A673 (cell line): ENCODE measurements around the gene RAB15. TPM values are rescaled to one million over a fixed set of nuclear protein-coding genes. Genes with fewer than 3 reads are reported as not detected.

Experiments used
- BruUV-seq: library from RNA; stranded (reverse); fragments of 400-500 nt; replicated peaks from 2 replicates; lab custom pipeline; 2021; lab: Mats Ljungman, UMichigan
- CTCF ChIA-PET: fragments of 300-600 bp; sonication (Branson Sonifier 250); formaldehyde crosslinking; loops from one replicate; lab custom pipeline; 2022; ENCODE audit warnings: antibody characterized with exemption; lab: Charles Lee
- POLR2A ChIA-PET: fragments of 300-600 bp; sonication (Branson Sonifier 250); formaldehyde crosslinking; loops from one replicate; lab custom pipeline; 2022; ENCODE audit warnings: antibody characterized with exemption; ENCODE audit not compliant: low non-redundant PET; lab: Charles Lee
- DNase-seq: peaks from one replicate; pipeline ENCODE4 v3.0.0-alpha.2; 2015; ENCODE audit warnings: low spot score
- H3K27ac ChIP-seq: fragments of 200-600 bp; sonication (generic); 2 replicates; pipeline ENCODE4 v1.5.1; 2016; ENCODE audit warnings: mixed run types, low read depth, mild to moderate bottlenecking, mixed read lengths, antibody characterized with exemption, low read length; ENCODE audit not compliant: poor library complexity, severe bottlenecking
- H3K27me3 ChIP-seq: fragments of 200-600 bp; sonication (generic); replicated peaks from 2 replicates; pipeline ENCODE4 v1.6.1; 2017; ENCODE audit warnings: mixed run types, low read depth, mild to moderate bottlenecking, mixed read lengths, antibody characterized with exemption, low read length; ENCODE audit not compliant: insufficient read depth, poor library complexity
- H3K36me3 ChIP-seq: fragments of 200-600 bp; sonication (generic); 2 replicates; pipeline ENCODE4 v1.6.1; 2016; ENCODE audit warnings: mixed run types, mild to moderate bottlenecking, mixed read lengths, antibody characterized with exemption, low read length; ENCODE audit not compliant: insufficient read depth, poor library complexity, severe bottlenecking
- H3K4me1 ChIP-seq: fragments of 200-600 bp; sonication (generic); 2 replicates; pipeline ENCODE4 v1.6.1; 2017; ENCODE audit warnings: mixed run types, mild to moderate bottlenecking, mixed read lengths, antibody characterized with exemption, low read length; ENCODE audit not compliant: insufficient read depth, poor library complexity, severe bottlenecking
- H3K4me3 ChIP-seq: fragments of 200-600 bp; sonication (generic); 2 replicates; pipeline ENCODE4 v1.5.1; 2016; ENCODE audit warnings: low read depth, mixed run types, mild to moderate bottlenecking, mixed read lengths, low read length; ENCODE audit not compliant: poor library complexity, severe bottlenecking
- H3K9me3 ChIP-seq: fragments of 200-600 bp; sonication (generic); 2 replicates; pipeline ENCODE4 v1.6.1; 2016; ENCODE audit warnings: mixed run types, low read depth, mild to moderate bottlenecking, mixed read lengths, antibody characterized with exemption, low read length; ENCODE audit not compliant: poor library complexity, severe bottlenecking
- CTCF ChIP-seq: fragments of 300-800, 200-600 bp; sonication (generic); conservative IDR thresholded peaks from 2 replicates; pipeline ENCODE4 v1.5.1; 2017; ENCODE audit warnings: low read depth, mild to moderate bottlenecking, antibody characterized with exemption, low read length, moderate library complexity, mixed read lengths
- EZH2 ChIP-seq: fragments of 200-600 bp; sonication (generic); IDR thresholded peaks from 2 replicates; pipeline ENCODE4 v1.6.1; 2017; ENCODE audit warnings: borderline replicate concordance, low read depth, mild to moderate bottlenecking, mixed read lengths, antibody characterized with exemption, low read length; ENCODE audit not compliant: poor library complexity, severe bottlenecking
- intact Hi-C: fragments of 100-400 bp; cut with micrococcal nuclease; formaldehyde crosslinking; loops from one replicate; pipeline ENCODE4 v1.10.0; 2022; ENCODE audit not compliant: unreplicated experiment
- total RNA-seq: library from RNA; stranded (reverse); gene quantifications from 2 replicates; pipeline ENCODE4 v1.2.3, GENCODE V29; 2021

RAB15 gene
- total RNA-seq, 1 experiment from 2014 or later: 23.6 TPM

- Histone ChIP-seq H3K9me3 (no peaks in the 10 kb centered on the region), H3K36me3 (no peaks in the 10 kb centered on the region), H3K27ac (no peak overlapping the region), H3K27me3 (no peaks in the 10 kb centered on the region), H3K4me3 (no peak overlapping the region), H3K4me1 (peaks cover 22% of the 10 kb centered on the region)
- BruUV-seq: no TSS peak
- CTCF ChIA-PET: no interaction called here
- POLR2A ChIA-PET: no interaction called here
- DNase-seq: no peak
- intact Hi-C loops: no loop called here
- no peak for TF ChIP-seq CTCF
- no peak for TF ChIP-seq EZH2
These were observed 22.4 kb upstream of the RAB15 start for GRCh38 chr14:64994540-64994939.

- CTCF ChIA-PET: no interaction called here
These were observed 21.3 kb upstream of the RAB15 start for GRCh38 chr14:64993266-64993930.

DNA sequence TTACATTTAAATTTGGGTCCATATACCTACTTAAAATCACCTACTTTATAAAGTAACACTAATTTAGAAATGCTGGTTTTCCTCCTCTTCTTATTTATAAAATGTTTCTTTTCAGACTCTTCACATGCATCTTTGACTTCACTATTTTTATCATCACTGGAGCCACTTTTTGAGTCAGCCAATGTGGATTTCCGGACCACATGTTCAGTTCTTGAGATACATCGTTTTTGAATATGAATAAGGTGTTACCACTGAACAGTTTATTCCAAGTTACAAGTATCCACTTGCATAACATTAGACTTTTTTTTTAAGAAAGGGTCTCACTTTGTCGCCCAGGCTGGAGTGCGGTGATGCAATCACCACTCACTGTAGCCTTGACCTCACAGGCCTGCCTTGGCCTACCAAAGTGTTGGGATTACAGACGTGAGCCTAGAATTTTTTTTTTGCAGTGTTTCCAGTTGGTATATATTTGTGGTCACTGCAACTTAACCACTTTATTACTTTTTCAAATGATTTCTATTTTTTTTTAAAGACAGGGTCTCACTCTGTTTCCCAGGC, 20.3 kb upstream of the RAB15 start:
- Histone ChIP-seq H3K36me3 (no peaks in the 10 kb centered on the region), H3K9me3 (no peaks in the 10 kb centered on the region), H3K27ac (peak overlapping the region; percentile 4), H3K27me3 (no peaks in the 10 kb centered on the region), H3K4me3 (no peak overlapping the region), H3K4me1 (peaks cover 23% of the 10 kb centered on the region)
- ChIA-PET POLR2A (no interaction called here), CTCF (no interaction called here)
- BruUV-seq: no TSS peak
- TF ChIP-seq CTCF (no peak), EZH2 (no peak)
- DNase-seq: no peak
- intact Hi-C loops: no loop called here

More at GRCh38 chr14:64993266-64993930, 21.3 kb upstream of the RAB15 start:
- intact Hi-C loops: no loop called here
- Histone ChIP-seq H3K9me3 (no peaks in the 10 kb centered on the region), H3K4me3 (no peak overlapping the region), H3K4me1 (peaks cover 22% of the 10 kb centered on the region), H3K36me3 (no peaks in the 10 kb centered on the region), H3K27ac (peak overlapping the region; percentile 4), H3K27me3 (no peaks in the 10 kb centered on the region)
- BruUV-seq: no TSS peak
- POLR2A ChIA-PET: no interaction called here
- no peak for TF ChIP-seq CTCF
- no peak for TF ChIP-seq EZH2
- DNase-seq: no peak
